Endothelial cell of umbilical vein (primary cell): Measurements from ENCODE around the gene FLNB. TPM values are rescaled to one million over a fixed set of nuclear protein-coding genes. Genes with fewer than 3 reads are reported as not detected.

Experiments used
- BruUV-seq: library from RNA; stranded (reverse); fragments of 400-500 nt; replicated peaks from 2 replicates; lab custom pipeline; 2021; lab: Mats Ljungman, UMichigan
- CTCF ChIA-PET: fragments of 300-600, 350-600 bp; sonication (Branson Sonifier 250); formaldehyde crosslinking; loops from one replicate; lab custom pipeline; 2021; ENCODE audit warnings: antibody characterized with exemption, inconsistent platforms; lab: Charles Lee
- POLR2A ChIA-PET: fragments of 300-600, 350-600 bp; sonication (Branson Sonifier 250); formaldehyde crosslinking; loops from one replicate; lab custom pipeline; 2021; ENCODE audit warnings: antibody characterized with exemption, inconsistent platforms; lab: Charles Lee
- DNase-seq: peaks from one replicate; pipeline ENCODE4 v3.0.0-alpha.2; 2011; ENCODE audit warnings: low read depth, low spot score
- FAIRE-seq: peaks from 2 replicates; lab custom pipeline; 2011; peaks lifted over from hg19 to GRCh38; lab: Jason Lieb, UNC
- H2AFZ ChIP-seq: 2 replicates; pipeline ENCODE4 v1.6.0; 2012; ENCODE audit warnings: low read depth, low read length, control low read depth, inconsistent platforms
- H3K27ac ChIP-seq: 2 replicates; pipeline ENCODE4 v1.5.1; 2011; ENCODE audit warnings: low read depth, mild to moderate bottlenecking, control low read depth, low read length, moderate library complexity; ENCODE audit not compliant: insufficient read depth
- H3K27me3 ChIP-seq, 2 experiments: 2 replicates each; pipeline versions ENCODE4 v1.6.0 to v1.6.1; 2011; ENCODE audit warnings: low read length in 2 of 2, mixed read lengths in 1 of 2; ENCODE audit not compliant: control insufficient read depth in 2 of 2, insufficient read depth in 2 of 2
- H3K36me3 ChIP-seq, 2 experiments: 2 replicates in 1 of 2; 3 replicates in 1 of 2; pipeline ENCODE4 v1.5.1; 2011; ENCODE audit warnings: low read length in 2 of 2, mild to moderate bottlenecking in 1 of 2, moderate library complexity in 1 of 2; ENCODE audit not compliant: control insufficient read depth in 2 of 2, insufficient read depth in 2 of 2; ENCODE audit errors: extremely low read depth in 1 of 2
- H3K4me1 ChIP-seq: 3 replicates; pipeline ENCODE4 v1.5.1; 2011; ENCODE audit warnings: mild to moderate bottlenecking, low read length; ENCODE audit not compliant: control insufficient read depth, insufficient read depth; ENCODE audit errors: extremely low read depth
- H3K4me2 ChIP-seq: 2 replicates; pipeline ENCODE4 v1.6.1; 2011; ENCODE audit warnings: low read length, control low read depth, mixed read lengths; ENCODE audit not compliant: insufficient read depth
- H3K4me3 ChIP-seq, 3 experiments: fragments of 200-600 bp in 1 of 3; sonication (generic), shearing (Covaris generic) in 1 of 3; replicated peaks in 1 of 3; 2 replicates each; pipeline ENCODE4 v1.5.1; 2011 to 2016; ENCODE audit warnings: control low read depth in 3 of 3, low read length in 3 of 3, mild to moderate bottlenecking in 2 of 3, inconsistent platforms in 1 of 3, low read depth in 1 of 3, moderate library complexity in 1 of 3; ENCODE audit not compliant: insufficient read depth in 1 of 3
- H3K79me2 ChIP-seq: 2 replicates; pipeline ENCODE4 v1.6.0; 2012; ENCODE audit warnings: low read length, inconsistent platforms; ENCODE audit not compliant: control insufficient read depth, insufficient read depth
- H3K9ac ChIP-seq: replicated peaks from 2 replicates; pipeline ENCODE3; 2011; ENCODE audit warnings: low read length, control low read depth; ENCODE audit not compliant: insufficient read depth; ENCODE audit errors: extremely low read depth
- H3K9me1 ChIP-seq: replicated peaks from 3 replicates; pipeline ENCODE4 v1.6.0; 2011; ENCODE audit warnings: mild to moderate bottlenecking, low read length; ENCODE audit not compliant: control insufficient read depth, insufficient read depth; ENCODE audit errors: extremely low read depth
- H3K9me3 ChIP-seq: replicated peaks from 2 replicates; pipeline ENCODE4 v1.5.1; 2012; ENCODE audit warnings: low read length, inconsistent platforms; ENCODE audit not compliant: control insufficient read depth, insufficient read depth
- H4K20me1 ChIP-seq: replicated peaks from 2 replicates; pipeline ENCODE3; 2011; ENCODE audit warnings: mild to moderate bottlenecking, low read length; ENCODE audit not compliant: control insufficient read depth, insufficient read depth; ENCODE audit errors: extremely low read depth
- CTCF ChIP-seq, 2 donors: IDR thresholded peaks; 1 replicate in 1 of 2; 2 replicates in 1 of 2; pipeline ENCODE4 v1.5.1; 2011; ENCODE audit warnings: low read length in 2 of 2, mild to moderate bottlenecking in 2 of 2, moderate library complexity in 2 of 2, control low read depth in 1 of 2, inconsistent platforms in 1 of 2, low read depth in 1 of 2; ENCODE audit not compliant: insufficient read depth in 1 of 2; ENCODE audit errors: extremely low read depth in 1 of 2
- FOS ChIP-seq: IDR thresholded peaks from 2 replicates; pipeline ENCODE4 v1.6.1; 2011; ENCODE audit warnings: mild to moderate bottlenecking, low read length, moderate library complexity, borderline replicate concordance; ENCODE audit not compliant: insufficient read depth
- dilution Hi-C: fragments of 300-500 bp; cut with MboI; formaldehyde crosslinking; loops from one replicate; pipeline ENCODE4 v1.15.0; 2019; ENCODE audit warnings: low sequenced_read_pairs; ENCODE audit not compliant: extremely low pct_ligation_motif_present
- intact Hi-C: fragments of 100-400 bp; cut with micrococcal nuclease; formaldehyde crosslinking; loops from one replicate; pipeline ENCODE4 v1.10.0; 2022
- polyA plus RNA-seq, 4 experiments: library from polyadenylated mRNA; depleted of rRNA in 3 of 4; stranded (reverse) in 3 of 4; unstranded in 1 of 4; fragments of >200 nt; gene quantifications; 2 replicates each; pipeline versions ENCODE4 v1.2.1 to v1.2.3, GENCODE V29; 2011 to 2012; ENCODE audit warnings: missing spikeins in 1 of 4
- total RNA-seq: library from RNA; stranded (reverse); gene quantifications from 2 replicates; pipeline ENCODE4 v1.2.3, GENCODE V29; 2021
- TF ChIP-seq, protein P1 (sequence below): IDR thresholded peaks from 2 replicates; pipeline ENCODE4 v1.6.1; 2011; ENCODE audit not compliant: insufficient read depth, insufficient read length

The FLNB gene
- total and polyA plus RNA-seq, 2 donors (not counting 3 experiments of a cell fraction or from before 2014, with no cell fraction given), result 479 to 670 TPM

DNA sequence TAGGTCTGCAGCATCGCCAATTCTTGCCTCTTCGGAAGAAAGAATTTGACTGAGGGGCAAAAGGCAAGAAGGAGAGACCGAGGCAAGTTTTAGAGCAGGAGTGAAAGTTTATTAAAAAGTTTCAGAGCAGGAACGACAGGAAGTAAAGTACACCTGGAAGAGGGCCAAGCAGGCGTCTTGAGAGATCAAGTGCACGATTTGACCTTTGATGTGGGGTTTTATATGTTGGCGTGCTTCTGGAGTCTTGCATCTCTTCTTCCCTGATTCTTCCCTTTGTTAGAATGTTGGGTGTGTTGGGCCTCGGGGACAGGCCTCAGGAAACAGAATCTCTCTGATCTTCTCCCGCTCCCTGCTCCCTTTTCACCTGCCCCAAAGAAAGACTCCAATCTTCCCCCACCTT is 40.6 kb upstream of the FLNB start:
- Histone ChIP-seq H3K9me3 (no peaks in the 10 kb centered on the region), H3K27me3 (no peaks in the 10 kb centered on the region), H2AFZ (no peak overlapping the region), H3K9me1 (no peaks in the 10 kb centered on the region), H3K4me3 (no peak overlapping the region), H3K9ac (no peak overlapping the region), H4K20me1 (no peaks in the 10 kb centered on the region), H3K36me3 (no peaks in the 10 kb centered on the region), H3K79me2 (no peaks in the 10 kb centered on the region), H3K4me2 (no peak overlapping the region), H3K27ac (no peak overlapping the region), H3K4me1 (peaks cover 29% of the 10 kb centered on the region)
- BruUV-seq, result no TSS peak
- dilution Hi-C loops (no loop called here), intact Hi-C loops (no loop called here)
- POLR2A ChIA-PET, result no interaction called here
- FAIRE-seq (no peak), DNase-seq (no peak)
- TF ChIP-seq CTCF (IDR thresholded peaks at IDR 0.05; ENCODE audit: extremely low read depth in 1 of 2, insufficient read depth in 1 of 2, low read depth in 1 of 2, low read length in 2 of 2) (no peak), FOS (no peak)
- CTCF ChIA-PET, result interaction anchor here (1.5 kb wide), 1 partner anchor 37 kb away, joined by 3 read pairs; no protein-coding TSS in a partner anchor

- CTCF ChIA-PET, result interaction anchor here (1.5 kb wide), 1 partner anchor 36 kb away, joined by 3 read pairs; no protein-coding TSS in a partner anchor
Observed at GRCh38 chr3:57968501-57968900, 39.7 kb upstream of the FLNB start.

More at GRCh38 chr3:57968501-57968900, 39.7 kb upstream of the FLNB start:
- Histone ChIP-seq H2AFZ (no peak overlapping the region), H3K4me1 (peaks cover 35% of the 10 kb centered on the region), H3K4me2 (no peak overlapping the region), H3K4me3 (no peak overlapping the region), H3K9me1 (no peaks in the 10 kb centered on the region), H3K9ac (no peak overlapping the region), H3K9me3 (no peaks in the 10 kb centered on the region), H3K36me3 (no peaks in the 10 kb centered on the region), H4K20me1 (no peaks in the 10 kb centered on the region), H3K79me2 (no peaks in the 10 kb centered on the region), H3K27ac (no peak overlapping the region), H3K27me3 (no peaks in the 10 kb centered on the region)
- TF ChIP-seq, protein P1, sequence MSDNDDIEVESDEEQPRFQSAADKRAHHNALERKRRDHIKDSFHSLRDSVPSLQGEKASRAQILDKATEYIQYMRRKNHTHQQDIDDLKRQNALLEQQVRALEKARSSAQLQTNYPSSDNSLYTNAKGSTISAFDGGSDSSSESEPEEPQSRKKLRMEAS, result no peak
- no peak for FAIRE-seq
- intact Hi-C loops, result no loop called here
- DNase-seq, result no peak
- dilution Hi-C loops, result no loop called here
- POLR2A ChIA-PET, result interaction anchor here (0.6 kb wide), 1 partner anchor 49 kb away, joined by 8 read pairs; no protein-coding TSS in a partner anchor
- no TSS peak for BruUV-seq
